PFSK-1 (cell line): ENCODE measurements around the gene COPS8.

Experiments used
- SIN3A ChIP-seq: IDR thresholded peaks from 2 replicates; pipeline ENCODE4 v1.6.1; 2012; ENCODE audit warnings: mild to moderate bottlenecking, low read length, moderate library complexity, borderline replicate concordance; ENCODE audit not compliant: insufficient read depth
- TF ChIP-seq, protein P1 (sequence below), 2 experiments: IDR thresholded peaks; 2 replicates each; pipeline versions ENCODE4 v1.6.1 to v1.8.0; 2011 to 2012; ENCODE audit warnings: low read depth in 2 of 2, low read length in 2 of 2, control low read depth in 1 of 2, inconsistent platforms in 1 of 2, mild to moderate bottlenecking in 1 of 2, moderate library complexity in 1 of 2; ENCODE audit not compliant: insufficient read depth in 1 of 2

DNA sequence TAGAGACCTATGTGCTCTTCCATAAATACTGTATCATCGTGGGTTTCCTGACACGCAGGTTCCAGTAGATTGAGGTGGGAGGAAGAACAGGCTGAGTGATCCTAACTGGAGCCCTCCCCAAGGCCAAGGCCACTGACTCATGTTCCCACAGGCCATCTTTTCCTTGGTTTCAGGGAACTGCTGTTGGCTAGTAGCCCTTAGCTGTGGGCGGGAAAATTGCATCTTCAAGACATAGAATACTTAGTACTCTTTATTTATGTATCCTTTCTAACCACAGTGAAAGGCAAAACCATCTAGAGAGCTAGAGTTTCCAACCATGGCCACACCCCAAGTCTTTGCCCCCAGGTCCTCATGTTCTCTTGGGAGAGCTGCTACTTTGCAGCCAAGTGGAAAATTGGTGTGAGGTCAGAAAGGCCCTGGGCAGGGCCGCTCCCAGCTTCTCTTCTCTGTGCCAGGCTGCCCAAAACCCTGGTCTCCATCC is 55.9 kb downstream of the COPS8 start:
- TF ChIP-seq, protein P1, sequence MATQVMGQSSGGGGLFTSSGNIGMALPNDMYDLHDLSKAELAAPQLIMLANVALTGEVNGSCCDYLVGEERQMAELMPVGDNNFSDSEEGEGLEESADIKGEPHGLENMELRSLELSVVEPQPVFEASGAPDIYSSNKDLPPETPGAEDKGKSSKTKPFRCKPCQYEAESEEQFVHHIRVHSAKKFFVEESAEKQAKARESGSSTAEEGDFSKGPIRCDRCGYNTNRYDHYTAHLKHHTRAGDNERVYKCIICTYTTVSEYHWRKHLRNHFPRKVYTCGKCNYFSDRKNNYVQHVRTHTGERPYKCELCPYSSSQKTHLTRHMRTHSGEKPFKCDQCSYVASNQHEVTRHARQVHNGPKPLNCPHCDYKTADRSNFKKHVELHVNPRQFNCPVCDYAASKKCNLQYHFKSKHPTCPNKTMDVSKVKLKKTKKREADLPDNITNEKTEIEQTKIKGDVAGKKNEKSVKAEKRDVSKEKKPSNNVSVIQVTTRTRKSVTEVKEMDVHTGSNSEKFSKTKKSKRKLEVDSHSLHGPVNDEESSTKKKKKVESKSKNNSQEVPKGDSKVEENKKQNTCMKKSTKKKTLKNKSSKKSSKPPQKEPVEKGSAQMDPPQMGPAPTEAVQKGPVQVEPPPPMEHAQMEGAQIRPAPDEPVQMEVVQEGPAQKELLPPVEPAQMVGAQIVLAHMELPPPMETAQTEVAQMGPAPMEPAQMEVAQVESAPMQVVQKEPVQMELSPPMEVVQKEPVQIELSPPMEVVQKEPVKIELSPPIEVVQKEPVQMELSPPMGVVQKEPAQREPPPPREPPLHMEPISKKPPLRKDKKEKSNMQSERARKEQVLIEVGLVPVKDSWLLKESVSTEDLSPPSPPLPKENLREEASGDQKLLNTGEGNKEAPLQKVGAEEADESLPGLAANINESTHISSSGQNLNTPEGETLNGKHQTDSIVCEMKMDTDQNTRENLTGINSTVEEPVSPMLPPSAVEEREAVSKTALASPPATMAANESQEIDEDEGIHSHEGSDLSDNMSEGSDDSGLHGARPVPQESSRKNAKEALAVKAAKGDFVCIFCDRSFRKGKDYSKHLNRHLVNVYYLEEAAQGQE (IDR thresholded peaks at IDR 0.05; ENCODE audit: insufficient read depth in 1 of 2, low read depth in 2 of 2, low read length in 2 of 2), result no peak
- no peak for TF ChIP-seq SIN3A
